NCI-H1105 treated with DMSO at 0.1 percent for 48 hours (cell line): ENCODE results near the gene ERBB4.
A peak's percentile ranks its signal among the peaks of the same experiment; 100 is the strongest.
"Not testable (repeated sequence)": the region's sequence is repeated elsewhere in the genome, so short reads cannot be mapped to it uniquely, and the experiment has no call there.

Source experiments
- DNase-seq: peaks from one replicate; lab custom pipeline; 2025; lab: John Stamatoyannopoulos, UW

Gene ERBB4

DNA sequence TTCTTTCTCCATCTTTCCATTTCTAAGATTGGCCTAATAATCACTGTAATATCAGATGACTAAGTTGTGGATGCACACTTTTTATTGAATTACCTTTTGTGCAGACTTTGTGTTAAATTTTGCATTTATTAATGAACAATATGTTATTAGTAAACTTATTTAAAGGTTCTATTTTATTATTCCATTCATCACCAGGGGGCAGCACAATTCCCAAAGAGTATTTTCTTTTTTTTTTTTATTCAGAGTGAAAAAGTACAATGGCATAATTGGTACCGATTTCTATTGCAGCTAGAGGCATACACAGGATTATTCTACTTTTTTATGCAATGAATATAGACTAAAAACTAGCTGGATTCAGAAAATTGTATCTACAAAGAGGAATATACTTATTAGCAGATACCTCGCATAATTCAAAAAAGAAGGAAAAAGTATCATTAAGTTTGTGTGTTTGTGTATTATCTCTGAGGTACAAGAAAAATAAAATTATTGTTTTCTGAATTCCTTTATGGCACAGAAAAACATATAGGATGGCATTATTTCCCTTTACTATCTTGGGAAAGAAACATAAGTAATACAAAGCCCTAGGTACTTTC lies 390.6 kb downstream of the ERBB4 start:
- DNase-seq = no peak

DNA sequence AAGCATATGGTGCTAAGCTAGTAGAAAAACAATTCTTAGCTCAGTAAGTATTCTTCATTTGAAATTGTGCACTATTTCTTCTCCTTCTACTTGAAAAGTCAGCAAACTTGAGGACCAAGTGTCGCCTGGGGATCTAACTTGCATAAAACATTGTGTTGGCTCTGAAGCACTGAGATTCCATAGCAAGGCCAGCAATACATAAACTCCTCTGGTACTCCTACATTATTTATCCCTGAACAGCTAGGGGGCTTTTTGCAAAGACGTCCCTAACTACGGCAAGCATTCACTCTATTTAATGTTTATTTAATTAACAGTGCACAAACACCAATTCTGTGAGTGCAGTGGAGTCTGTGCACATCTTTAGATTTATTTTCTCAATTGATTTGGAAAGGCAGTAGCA lies 392.2 kb downstream of the ERBB4 start:
- no peak for DNase-seq

DNA sequence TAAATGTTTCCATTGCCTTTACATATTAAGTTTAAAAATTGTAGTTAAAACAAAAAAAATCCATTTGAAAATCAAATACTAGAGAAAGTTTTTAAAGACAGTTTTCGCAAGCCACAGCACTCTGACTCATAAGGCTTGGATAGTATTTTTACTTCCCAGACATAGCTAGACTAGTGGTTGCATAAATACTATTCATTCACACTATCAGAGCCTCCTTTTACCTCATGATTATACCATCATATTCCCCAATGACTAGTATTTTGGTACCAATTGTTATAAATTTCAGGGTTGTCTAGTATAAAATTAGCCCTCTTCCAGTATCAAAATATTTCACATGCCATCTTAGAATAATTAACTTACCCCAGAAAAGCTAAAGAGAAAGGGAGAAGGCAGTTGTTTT lies 393.5 kb downstream of the ERBB4 start:
- DNase-seq = no peak

DNA sequence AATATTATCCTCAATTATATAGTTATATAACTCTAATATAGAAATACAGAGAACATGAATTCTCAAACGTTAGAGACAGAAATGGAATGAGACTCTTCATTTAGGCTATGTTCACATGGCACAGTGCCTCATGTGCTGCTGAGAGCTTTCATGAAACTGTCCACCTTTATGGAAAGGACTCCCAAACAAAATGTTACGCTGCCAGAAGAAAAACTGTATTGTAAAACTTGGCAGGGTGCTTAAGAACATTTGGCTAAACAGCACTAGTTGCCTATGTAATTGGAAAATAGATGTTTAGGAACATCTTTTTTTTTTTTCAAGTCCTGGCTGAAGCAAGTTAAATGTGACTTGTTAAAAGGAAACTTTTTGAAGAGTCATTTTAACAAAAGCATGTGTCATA lies 396.0 kb downstream of the ERBB4 start:
- no peak for DNase-seq

DNA sequence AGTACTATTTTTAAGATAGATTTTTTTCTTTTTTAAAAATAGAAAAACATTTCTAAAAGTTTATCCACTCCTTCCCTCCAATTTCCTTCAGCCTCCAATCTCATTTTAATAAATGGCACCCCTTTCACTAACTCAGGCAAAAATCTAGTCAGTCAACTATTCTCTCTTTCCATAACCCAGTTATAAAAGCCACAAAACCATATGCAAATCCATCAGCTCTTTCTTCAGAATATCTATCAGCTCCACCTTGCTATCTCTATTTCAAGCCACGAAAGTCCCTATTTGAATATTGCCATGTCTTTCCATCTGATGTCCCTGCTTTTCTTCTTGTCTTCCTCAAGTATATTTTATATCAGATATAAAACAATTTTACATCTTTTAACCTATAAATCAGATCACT lies 397.1 kb downstream of the ERBB4 start:
- DNase-seq = no peak

DNA sequence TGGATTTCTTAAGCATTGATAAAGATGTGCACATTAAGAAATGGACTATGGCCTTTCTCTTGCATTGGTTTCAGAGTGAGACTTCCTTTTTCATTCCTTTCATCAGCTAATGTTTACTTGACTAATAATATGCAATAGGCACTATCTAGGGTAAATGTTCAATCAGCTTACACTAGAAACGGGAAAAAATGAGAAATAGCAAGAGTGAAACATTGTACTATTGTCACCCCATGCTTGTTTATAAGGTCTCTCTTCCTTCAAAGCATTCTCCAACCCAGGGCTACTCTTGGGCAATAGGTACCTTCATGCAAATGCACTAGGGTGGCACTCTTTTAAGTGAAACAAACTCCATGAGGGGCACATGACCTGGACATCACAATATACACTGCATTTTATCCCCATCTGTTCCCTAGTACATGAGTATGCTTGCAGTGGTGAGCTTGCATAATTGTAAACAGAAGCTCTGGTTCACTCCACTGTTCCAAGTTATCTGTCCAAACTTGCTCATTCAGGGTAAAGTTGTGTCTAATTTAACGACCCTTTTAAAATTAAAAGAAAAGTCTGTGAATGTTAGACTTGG lies 402.3 kb downstream of the ERBB4 start:
- no peak for DNase-seq

DNA sequence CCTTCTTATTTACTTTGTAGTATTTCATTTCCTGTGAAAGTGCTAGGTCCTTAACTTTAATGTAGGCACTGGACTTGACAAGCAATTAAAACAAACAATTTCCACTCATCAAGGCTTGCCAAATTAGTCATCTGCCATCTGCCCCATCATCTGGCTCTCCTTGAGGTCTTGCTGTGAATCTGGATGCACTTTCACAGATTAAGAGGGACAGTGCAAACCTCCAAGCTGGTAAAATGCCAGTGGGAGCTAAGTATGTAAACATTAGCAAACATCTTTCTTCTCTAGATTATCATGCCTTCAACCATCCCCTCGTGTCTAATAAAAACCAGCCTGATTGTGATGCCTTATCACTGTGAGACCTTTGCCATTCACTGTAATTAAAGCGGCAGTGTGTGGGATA lies 402.9 kb downstream of the ERBB4 start:
- peak; percentile 88 for DNase-seq

DNA sequence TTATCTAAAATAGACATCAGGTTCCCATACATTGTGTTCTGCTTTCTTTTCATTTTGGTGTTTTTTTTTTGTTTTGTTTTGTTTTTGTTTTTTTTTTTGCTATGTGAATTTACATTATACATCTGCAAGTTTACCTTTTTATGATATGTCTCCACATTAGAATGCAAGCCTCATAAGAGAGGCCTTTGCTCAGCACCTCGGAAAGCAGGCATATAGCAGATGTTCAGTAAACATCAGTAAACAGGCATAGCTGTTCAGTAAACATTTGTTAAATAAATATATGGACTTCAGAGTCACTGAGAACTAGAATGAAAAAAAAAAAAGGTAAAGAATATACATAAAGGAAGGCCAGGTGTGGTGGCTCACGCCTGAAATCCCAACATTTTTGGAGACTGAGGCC lies 405.3 kb downstream of the ERBB4 start:
- DNase-seq = no peak

DNA sequence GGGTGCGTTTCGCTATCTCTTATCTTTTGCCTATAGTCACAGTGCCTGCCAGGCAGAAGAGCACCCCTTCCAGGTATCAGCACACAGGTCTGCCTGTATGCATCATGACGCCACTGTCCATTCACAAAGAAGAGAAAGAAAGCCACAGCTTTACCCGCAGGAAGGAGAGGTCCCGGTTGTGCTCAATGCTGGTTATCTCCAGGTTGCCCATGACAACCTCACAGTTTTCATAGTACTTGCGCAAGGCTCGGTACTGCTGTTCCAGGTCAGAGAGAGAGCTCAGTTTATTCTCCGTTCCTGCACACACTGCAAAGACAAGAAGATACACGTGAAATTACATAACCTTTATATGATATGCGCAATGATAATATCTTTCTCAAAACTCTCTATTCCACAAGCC lies 414.0 kb downstream of the ERBB4 start:
- no peak for DNase-seq

DNA sequence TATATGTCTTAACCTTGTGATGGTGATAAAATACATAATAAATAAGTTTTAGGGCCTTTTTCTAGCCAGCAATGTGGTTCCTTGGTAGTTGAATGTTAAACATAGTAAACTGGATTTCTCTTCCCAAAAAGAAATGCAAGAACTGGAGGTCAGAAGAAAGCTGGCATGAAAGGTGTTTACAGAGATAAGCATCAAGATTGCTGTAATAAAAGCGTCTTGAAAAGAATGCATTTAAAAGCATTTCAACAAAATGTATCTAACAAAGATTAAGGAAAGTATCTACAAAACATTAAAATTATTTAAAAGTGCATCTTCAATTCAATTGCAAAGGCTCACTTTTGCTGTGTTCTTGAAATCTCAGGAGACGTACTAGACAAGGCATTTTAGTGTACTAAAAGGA lies 419.0 kb downstream of the ERBB4 start:
- no peak for DNase-seq

DNA sequence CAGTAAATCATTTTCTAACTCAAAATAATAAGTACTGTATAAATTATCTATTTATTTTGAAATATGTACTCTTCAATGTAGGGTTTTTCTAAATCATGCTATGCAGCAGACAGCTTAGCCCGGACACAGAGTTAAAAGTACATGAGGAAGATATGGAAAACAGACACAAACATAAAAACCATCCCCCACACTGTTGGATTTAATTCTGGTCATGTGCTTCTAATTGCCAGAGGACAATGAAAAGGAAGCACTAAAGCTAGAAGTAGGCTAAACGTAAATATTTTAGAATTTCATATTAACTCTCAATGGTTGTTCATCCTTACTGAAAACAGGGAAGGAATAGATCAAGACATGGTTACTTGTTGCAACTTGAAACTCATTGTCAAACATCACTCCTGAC lies 420.7 kb downstream of the ERBB4 start:
- DNase-seq = no peak

DNA sequence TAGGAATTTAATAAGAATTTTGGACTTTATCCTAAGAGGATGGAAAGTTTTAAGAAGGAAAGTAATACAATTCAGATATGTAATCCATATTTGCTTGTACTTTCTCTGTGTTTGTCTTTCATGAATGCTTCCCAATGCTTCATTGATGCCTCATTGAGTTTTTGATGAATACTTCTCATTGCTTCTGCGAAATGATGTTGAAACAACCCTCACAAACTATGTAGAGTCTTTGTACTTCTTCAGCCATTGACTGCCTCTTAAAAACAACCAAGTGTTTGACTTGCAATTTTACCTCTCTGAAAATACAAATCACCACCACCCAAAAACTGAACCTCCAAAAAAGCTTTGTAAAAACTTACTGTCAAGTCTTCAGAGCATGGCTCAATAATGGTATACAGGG lies 424.1 kb downstream of the ERBB4 start:
- no peak for DNase-seq

DNA sequence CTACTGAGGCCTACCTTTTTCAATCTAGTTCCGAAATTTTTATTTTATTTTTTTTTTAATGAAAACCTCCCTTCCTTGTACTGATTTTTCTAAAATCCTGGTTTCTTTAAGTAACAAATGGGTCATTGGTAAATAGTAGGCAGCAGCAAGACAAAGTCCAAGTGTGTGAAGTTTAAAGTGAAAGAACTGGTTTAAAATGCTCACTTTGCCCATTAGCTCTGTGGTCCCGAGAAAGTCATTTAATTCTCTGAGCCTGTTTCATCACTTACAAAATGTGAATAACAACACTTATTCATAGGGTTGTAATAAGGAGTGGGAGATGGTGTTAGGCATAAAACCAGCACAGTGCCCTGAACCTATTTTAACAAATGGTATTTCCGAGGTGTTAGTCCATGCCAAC lies 426.2 kb downstream of the ERBB4 start:
- DNase-seq = no peak

DNA sequence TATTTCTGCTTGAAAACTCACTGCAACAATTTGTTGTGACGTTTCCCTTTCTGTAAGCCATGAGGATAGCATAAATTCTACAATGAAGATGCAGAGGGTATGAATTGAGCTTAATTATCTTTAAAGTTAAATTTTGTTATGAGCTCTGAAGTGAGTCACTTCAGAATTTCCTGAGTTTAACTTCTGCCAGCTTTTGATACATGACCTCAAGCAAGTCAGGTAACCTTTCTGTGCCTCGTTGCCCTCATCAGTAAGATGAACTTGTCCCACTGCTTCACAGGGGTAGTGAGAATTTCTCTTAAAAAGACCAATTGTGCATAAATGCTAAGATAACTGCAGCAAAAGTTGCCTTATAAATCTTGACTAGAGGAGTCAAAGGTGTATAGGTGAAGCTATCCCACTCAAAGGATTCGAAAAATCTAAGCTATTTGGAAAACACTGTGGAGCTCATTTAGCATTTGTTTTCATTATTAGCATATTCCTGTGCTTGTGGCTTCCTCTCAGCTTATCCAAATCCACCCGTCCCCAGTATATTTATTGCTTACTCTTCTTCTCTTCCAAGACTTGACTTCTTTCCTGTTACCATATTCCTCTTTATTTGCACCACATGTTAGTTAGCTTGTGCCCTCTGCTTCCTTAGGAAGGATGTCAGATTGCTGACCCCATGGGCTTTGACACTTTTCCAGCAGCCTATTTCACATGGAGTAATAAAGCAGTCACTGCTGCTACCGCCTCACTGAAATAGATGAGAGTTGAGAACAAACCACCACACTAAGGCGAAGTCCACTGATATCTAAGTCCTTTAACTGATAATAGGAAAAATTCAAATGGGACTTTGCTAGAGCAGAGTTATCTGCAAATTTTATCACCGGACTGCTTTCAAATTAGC lies 428.6 kb downstream of the ERBB4 start:
- DNase-seq = no peak

DNA sequence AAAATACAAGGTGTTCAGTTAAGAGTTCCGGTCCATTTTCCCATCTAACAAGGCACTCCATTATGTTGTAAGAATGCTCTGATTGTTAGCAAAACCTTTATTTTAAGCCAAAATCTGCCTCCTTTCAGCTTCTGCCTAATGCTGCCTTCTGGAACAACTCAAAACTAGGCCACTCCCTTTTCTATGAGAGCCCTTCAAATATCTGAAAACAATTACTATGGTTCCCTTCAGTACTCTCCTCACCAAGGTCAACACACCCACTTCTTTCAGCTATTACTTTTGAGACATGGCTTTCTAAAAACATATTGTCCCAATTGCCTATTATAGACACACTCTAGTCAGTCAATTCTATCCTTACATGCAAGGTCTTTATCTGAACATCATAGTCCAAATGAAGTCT lies 429.4 kb downstream of the ERBB4 start:
- DNase-seq = no peak

DNA sequence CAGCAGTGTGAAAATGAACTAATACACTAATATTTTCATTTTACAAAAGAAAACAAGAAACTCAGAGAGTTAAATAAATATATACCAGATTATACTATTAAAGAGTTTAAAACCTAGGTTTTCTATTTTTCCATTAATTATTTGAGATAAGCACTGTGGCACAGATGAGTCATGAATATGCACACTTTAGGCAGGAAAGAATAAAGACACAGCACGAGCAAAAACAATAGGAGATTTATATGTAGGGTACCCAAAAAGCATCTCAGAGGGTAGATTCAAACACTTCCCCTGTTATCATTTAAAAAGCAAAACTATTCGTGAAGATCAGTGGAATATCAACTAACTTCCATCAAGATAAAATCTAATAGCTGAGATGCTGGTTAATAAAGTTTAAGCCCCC lies 430.6 kb downstream of the ERBB4 start:
- no peak for DNase-seq

DNA sequence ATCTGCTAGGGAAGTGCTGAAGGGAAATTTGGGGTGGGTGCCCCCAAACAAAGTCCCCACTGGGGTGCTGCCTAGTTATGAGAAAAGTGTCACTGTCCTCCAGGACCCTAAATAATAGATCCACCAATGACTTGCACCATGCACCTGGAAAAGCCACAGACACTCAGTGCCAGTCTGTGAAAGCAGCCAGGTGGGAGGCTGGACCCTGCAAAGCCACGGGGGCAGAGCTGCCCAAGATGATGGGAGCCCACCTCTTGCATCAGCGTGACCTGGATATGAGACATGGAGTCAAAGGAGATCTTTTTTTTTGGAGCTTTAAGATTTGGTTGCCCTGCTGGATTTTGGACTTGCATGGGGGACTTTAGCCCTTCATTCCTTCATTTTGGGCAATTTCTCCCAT lies 431.6 kb downstream of the ERBB4 start:
- DNase-seq = no peak

DNA sequence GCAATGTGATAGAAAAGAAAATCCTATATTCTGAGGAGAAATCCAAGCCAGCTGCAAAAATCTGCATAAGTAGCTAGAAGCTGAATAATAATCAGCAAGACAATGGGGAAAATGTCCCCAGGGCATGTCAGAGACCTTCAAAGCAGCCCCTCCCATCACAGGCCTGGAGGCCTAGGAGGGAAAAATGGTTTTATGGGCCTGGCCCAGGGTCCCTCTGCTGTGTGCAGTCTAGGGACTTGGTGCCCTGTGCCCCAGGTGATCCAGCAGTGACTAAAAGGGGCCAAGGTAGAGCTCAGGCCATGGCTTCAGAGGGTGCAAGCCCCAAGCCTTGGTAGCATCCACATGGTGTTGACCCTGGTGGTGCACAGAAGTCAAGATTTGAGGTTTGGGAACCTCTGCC lies 432.1 kb downstream of the ERBB4 start:
- DNase-seq = not testable (repeated sequence)

DNA sequence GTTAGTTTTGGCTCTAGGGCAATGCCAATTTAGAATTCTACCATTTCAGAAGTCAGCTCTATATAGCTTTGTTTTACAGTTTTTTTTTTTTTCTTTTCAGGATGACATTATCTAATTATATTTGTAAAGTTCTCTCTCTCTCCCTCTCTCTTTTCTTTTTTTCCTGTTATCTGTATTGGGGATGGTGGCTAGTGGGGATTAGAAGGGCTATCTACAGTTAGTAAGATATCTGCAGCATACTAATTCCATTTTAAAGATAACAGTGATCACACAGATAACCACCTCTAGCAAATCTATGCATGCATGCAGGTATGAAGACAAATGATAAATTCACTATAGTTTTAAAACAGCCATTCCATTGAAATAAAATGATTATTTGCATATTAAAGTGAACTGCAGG lies 438.9 kb downstream of the ERBB4 start:
- DNase-seq = no peak

DNA sequence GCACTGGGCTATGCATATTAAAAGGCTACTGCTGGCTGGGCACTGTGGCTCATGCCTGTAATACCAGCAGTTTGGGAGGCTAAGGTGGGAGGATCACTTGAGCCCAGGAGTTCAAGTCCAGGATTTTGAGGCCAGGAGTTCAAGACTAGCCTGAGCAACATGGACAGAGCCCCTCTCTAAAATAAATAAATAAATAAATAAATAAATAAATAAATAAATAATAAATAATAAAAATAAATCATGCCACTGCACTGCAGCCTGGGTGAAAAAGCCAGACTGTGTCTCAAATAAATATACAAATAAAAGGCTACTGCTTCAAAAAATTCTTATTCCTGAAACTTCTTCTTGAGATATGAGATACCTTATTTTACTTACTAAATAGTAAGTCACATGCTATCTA lies 439.6 kb downstream of the ERBB4 start:
- no peak for DNase-seq

DNA sequence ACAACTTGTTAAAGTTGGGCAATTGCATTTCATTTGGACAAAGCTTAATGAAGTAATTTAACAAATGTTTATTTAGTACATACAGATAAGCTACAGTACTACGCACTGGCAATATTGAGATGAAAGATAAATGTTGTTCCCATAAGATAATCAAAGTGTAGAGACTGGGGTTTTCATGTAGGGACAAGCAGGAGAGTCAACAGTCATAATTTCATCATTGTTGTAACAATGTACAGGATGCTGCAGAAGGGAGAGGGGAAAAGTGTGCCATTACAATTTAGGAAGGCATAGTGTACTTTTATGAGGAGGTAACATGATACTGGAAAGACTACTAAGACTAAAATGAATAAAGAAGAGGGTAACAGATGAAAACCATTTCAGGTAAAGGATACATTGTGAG lies 441.6 kb downstream of the ERBB4 start:
- peak; percentile 35 for DNase-seq

DNA sequence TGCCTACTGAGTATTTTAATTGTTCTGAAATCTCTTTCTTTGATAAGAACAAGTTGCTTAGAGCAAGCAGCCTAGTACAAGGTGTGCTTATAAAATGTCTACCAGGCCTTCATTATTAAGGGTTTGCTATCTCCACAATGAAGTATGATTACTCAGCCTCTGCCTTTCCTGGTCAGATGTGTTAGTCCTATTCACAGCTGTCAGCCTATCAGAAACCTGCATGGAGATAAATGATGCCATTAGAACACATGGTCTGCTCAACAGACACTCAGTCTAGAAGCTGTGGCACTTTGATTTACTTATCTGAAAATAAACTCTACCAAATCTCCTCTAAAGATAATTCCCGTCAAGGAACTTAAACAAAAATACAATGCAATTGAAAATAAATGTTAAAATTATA lies 448.7 kb downstream of the ERBB4 start:
- DNase-seq = no peak

DNA sequence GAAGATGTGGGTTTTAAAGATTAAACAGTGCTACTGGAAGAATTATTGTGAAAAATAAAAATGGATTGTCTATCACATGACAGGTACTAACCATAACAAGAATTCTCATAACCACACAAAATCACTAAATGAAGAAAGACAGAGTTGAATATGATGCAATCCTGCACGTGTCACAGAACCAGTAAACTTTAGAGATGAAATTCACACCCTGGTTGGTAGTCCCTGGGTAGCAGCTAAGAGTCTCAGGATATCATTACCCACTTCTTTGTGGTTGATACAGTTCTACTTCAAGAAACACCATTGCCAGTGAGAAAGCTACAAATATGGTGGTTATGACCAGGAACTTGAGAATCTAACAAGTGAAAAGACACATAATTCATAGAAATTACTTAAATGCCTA lies 450.2 kb downstream of the ERBB4 start:
- no peak for DNase-seq

DNA sequence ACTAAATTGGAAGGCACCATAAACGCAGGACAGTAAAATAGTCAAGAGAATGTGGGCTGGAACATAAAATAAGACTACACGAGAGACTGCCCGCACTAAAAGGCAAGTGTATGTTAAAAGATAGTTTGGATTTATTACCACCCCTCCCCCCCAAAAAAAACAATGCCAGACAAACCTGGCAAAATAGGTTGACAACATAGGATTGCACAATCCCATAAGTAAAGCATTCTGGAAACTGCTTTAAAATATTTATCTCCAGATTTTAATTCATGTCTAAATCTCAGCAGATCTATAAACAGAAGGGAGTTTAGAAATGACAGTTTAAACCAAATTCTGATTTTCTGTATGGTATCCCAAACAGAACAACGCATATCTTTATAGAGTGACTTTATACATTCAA lies 455.1 kb downstream of the ERBB4 start:
- DNase-seq = no peak
